AG09319 (cell line): ENCODE results near the gene PHYKPL.

Experiments used
- DNase-seq: peaks from one replicate; pipeline ENCODE4 v3.0.0-alpha.2; 2010; ENCODE audit warnings: low read depth; ENCODE audit errors: extremely low read depth
- CTCF ChIP-seq: IDR thresholded peaks from 2 replicates; pipeline ENCODE4 v1.5.1; 2011; ENCODE audit warnings: low read depth, mild to moderate bottlenecking, inconsistent platforms, low read length, moderate library complexity

Gene PHYKPL

GRCh38 chr5:178272591-178272990, 40.0 kb upstream of the PHYKPL start:
- TF ChIP-seq CTCF, result no peak
- no peak for DNase-seq

DNA sequence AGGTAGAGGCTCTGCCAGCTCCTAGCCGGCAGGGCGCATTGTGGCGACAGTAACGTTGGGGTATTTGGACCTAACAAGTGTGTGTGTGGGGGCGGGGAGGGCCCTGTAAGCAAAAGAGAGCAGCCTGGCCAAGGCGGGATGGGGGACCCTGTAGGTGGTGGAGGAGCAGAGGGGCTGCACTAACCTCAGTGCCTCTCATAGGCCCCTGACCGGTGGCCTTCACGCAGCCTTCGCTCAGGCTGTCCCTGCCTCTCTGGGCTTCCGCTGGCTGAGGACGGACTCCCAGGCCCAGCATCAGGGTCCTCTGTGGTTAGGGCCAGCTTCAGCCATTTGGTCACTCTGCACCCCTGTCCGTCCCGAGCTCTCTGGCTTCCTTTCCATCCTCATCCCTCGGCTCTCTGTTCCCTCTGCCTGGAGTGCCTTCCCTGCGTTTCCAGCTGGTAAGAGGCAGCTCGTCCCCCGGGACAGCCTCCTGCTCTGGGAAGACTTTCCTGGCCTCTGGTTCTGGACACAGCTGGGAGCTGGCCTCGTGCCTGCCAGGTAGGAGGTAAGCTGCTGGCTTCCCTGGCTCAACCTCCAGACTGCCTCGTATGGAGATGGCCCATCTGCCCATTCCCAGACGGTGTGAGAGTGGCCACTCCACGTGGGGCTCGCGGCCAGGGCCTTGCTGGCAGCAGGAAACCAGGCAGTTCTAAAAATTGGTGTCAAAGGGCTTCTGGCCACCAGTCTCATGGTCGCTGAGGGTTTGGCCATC, 39.3 kb upstream of the PHYKPL start:
- TF ChIP-seq CTCF, result no peak
- no peak for DNase-seq

DNA sequence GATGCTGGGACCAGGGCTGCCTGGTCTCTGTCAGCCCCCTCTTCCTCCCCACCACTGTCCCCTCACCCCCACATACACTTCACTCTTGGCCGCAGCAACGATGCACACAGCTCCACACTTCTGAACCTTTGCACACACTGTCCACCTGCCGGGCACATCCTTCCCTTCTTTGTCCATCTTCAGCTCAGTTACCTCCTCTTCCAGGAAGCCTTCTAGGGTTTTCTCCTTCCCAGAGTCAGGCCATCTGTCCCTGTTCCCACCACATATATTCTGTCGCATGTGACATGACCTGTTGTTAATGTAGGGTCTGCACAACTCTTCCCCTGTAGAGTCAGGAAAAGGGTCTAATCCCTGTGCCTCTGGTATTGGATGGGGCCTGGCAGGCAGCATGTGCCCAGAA, 38.6 kb upstream of the PHYKPL start:
- DNase-seq, result no peak
- no peak for TF ChIP-seq CTCF

- no peak for DNase-seq
- TF ChIP-seq CTCF, result no peak
These were observed 36.9 kb upstream of the PHYKPL start for GRCh38 chr5:178269499-178269898.

- no peak for TF ChIP-seq CTCF
- no peak for DNase-seq
These were observed 35.3 kb upstream of the PHYKPL start for GRCh38 chr5:178267876-178268275.

DNA sequence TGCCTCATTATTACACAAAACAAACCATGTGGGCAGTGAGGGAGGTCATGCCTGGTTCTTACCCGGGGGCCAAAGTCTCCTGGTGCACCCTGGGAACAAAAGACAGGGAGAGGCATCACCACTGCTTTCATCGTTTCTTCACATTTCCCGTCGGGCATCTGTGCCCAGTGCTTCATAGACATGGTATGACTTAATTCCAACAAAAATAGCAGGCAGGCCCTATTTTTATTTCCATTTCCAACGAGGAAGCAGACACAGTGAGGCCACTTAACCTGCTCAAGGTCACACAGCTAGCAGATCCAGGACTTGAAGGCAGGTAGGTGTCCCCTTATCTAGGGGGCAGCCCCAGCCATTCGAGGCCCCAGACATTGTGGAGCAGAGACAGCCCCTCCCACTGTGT, 34.6 kb upstream of the PHYKPL start:
- no peak for DNase-seq
- no peak for TF ChIP-seq CTCF

GRCh38 chr5:178266581-178266980, 34.0 kb upstream of the PHYKPL start:
- no peak for TF ChIP-seq CTCF
- no peak for DNase-seq
